ENCODE data around the gene ARID3C. TPM values are rescaled to one million over a fixed set of nuclear protein-coding genes. Genes with fewer than 3 reads are reported as not detected.

Gene ARID3C
- total and polyA plus RNA-seq, 2 of the 8 experiments (the other 6 are each of a cell fraction or from before 2014, with no cell fraction given) = 0.08 TPM; not detected in 1

DNA sequence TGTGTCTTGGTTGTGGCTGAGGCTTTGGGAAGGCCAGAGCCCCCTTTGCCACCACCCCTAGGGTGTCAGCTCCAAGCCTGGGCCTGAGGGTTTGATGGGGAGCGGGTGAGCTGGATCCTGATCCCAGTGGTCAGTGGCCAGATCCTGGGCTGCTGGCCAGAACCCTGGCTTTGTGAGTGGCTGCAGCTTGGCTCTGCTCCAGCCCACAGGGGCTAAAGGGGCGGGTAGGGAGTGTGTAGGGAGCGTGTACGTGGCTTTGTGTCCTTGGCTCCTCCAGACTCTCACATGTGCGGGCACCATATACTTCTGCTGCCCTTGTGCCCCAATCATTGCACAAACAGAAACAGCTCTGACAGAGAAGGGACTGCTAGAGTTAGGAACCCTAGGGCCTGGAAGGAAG is 21.9 kb upstream of the ARID3C start:
- H3K18ac ChIP-seq (ENCODE audit: extremely low read depth, low read length) = no peak overlapping the region
- H2BK12ac ChIP-seq (ENCODE audit: low read depth, low read length) = no peak overlapping the region
- no peak overlapping the region for H3K56ac ChIP-seq (replicated peaks; ENCODE audit: insufficient read length, low read depth, low read length)
- no peak overlapping the region for H2AFZ ChIP-seq (ENCODE audit: low read length)
- no peak for DNase-seq (ENCODE audit: low read depth in 1 of 2, low spot score in 2 of 2)
- no peak for FAIRE-seq
- no peak overlapping the region for H3K4ac ChIP-seq (replicated peaks; ENCODE audit: insufficient read length, low read depth, low read length)
- H2BK120ac ChIP-seq (replicated peaks; ENCODE audit: low read depth, low read length) = no peak overlapping the region
- H4K91ac ChIP-seq (replicated peaks; ENCODE audit: insufficient read length, low read length) = no peak overlapping the region
- no peak overlapping the region for H3K4me3 ChIP-seq (ENCODE audit: extremely low read depth in 1 of 4, insufficient read depth in 2 of 4, low read depth in 3 of 4, low read length in 4 of 4)
- H3K79me2 ChIP-seq (ENCODE audit: control insufficient read depth in 1 of 2, insufficient read depth in 2 of 2, low read length in 2 of 2) = peaks cover 0 to 12% of the 10 kb centered on the region in 2 experiments; a peak in 1 of 4 replicates
- H3K79me1 ChIP-seq (ENCODE audit: low read depth, low read length) = peaks cover 6% of the 10 kb centered on the region; the same call in 1 of the 2 replicates
- ChIA-PET CTCF (ENCODE audit: partially characterized antibody) (interaction anchor here (1.4 to 15.2 kb wide), 3 partner anchors 9 to 52 kb away, joined by 4 to 277 read pairs (median 23); partner anchors contain the start of genes GALT and SIGMAR1), POLR2A (ENCODE audit: partially characterized antibody) (interaction anchor here (1.4 to 12.8 kb wide), 3 partner anchors 11 to 20 kb away, joined by 3 to 127 read pairs (median 92); partner anchors contain the start of genes ARID3C, CCL27 and SIGMAR1)
- H3K4me2 ChIP-seq (ENCODE audit: insufficient read depth in 1 of 2, low read depth in 2 of 2, low read length in 2 of 2) = peak overlapping the region in 1 of 2 experiments; percentile 77; a peak in 1 of 4 replicates
- no peak overlapping the region for H3K14ac ChIP-seq (ENCODE audit: insufficient read length)
- H4K20me1 ChIP-seq (replicated peaks in 1 of 2; ENCODE audit: control insufficient read depth in 1 of 2, insufficient read depth in 2 of 2, low read length in 2 of 2) = peaks cover 2 to 12% of the 10 kb centered on the region in 2 experiments
- H3K4me1 ChIP-seq (replicated peaks in 1 of 4; ENCODE audit: control insufficient read depth in 3 of 4, insufficient read depth in 4 of 4, low read length in 3 of 4) = peaks cover 9 to 37% (median 19%) of the 10 kb centered on the region in 4 experiments
- H2BK15ac ChIP-seq (ENCODE audit: low read length) = no peak overlapping the region
- H3K27me3 ChIP-seq (replicated peaks in 1 of 4; ENCODE audit: control insufficient read depth in 3 of 4, extremely low read depth in 1 of 4, insufficient read depth in 3 of 4, low read length in 3 of 4) = no peaks in the 10 kb centered on the region; a peak in 1 of 7 replicates
- no peak overlapping the region for H3K23ac ChIP-seq (ENCODE audit: insufficient read length)
- H3K27ac ChIP-seq (ENCODE audit: low read depth, low read length) = no peak overlapping the region
- no peak overlapping the region for H4K5ac ChIP-seq (ENCODE audit: insufficient read length, low read depth, low read length)
- no peak overlapping the region for H4K8ac ChIP-seq (ENCODE audit: extremely low read depth, insufficient read depth, low read length)
- no peaks in the 10 kb centered on the region for H3K9me3 ChIP-seq (ENCODE audit: insufficient read depth in 2 of 2, low read depth in 1 of 2, low read length in 1 of 2)
- TF ChIP-seq, protein P1, sequence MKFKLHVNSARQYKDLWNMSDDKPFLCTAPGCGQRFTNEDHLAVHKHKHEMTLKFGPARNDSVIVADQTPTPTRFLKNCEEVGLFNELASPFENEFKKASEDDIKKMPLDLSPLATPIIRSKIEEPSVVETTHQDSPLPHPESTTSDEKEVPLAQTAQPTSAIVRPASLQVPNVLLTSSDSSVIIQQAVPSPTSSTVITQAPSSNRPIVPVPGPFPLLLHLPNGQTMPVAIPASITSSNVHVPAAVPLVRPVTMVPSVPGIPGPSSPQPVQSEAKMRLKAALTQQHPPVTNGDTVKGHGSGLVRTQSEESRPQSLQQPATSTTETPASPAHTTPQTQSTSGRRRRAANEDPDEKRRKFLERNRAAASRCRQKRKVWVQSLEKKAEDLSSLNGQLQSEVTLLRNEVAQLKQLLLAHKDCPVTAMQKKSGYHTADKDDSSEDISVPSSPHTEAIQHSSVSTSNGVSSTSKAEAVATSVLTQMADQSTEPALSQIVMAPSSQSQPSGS (IDR thresholded peaks at IDR 0.05; ENCODE audit: low read length) = no peak
- TF ChIP-seq SAP30 (IDR thresholded peaks at IDR 0.05; ENCODE audit: insufficient read depth, insufficient replicate concordance, low read length) (no peak), FOSL1 (IDR thresholded peaks at IDR 0.05; ENCODE audit: insufficient read depth, low read depth, low read length) (no peak), NRF1 (IDR thresholded peaks at IDR 0.05; ENCODE audit: low read depth, low read length) (no peak)
- H3K23me2 ChIP-seq (ENCODE audit: low read depth, low read length) = peaks cover 15% of the 10 kb centered on the region
- H2BK20ac ChIP-seq (ENCODE audit: low read length) = no peak overlapping the region
- no peak overlapping the region for H2AK5ac ChIP-seq (ENCODE audit: low read depth, low read length)
- no peak overlapping the region for H2BK5ac ChIP-seq (ENCODE audit: low read depth, low read length)
- no peak overlapping the region; a peak in 1 of 7 replicates for H3K9ac ChIP-seq (replicated peaks in 1 of 4; ENCODE audit: extremely low read depth in 1 of 4, low read depth in 3 of 4, low read length in 3 of 4)
- WGBS, 2 experiments (ENCODE audit: extremely low coverage in 1 of 2, insufficient coverage in 1 of 2, insufficient read length in 1 of 2, insufficient replicate concordance in 2 of 2, low coverage in 1 of 2, low lambda C conversion rate in 2 of 2, missing lambda C conversion rate in 1 of 2) = 88% methylated on average over 5 of the region's 5 CpGs; no CpG with 5 or more reads in 1 of the 2 experiments
- H3K36me3 ChIP-seq (ENCODE audit: control insufficient read depth in 2 of 4, insufficient read depth in 4 of 4, low read length in 3 of 4) = peaks cover 3 to 23% (median 8%) of the 10 kb centered on the region in 4 experiments; a peak in 7 of 8 replicates
